AG08395 (cell line): Measurements from ENCODE around the gene PLEKHA8.
A peak's percentile ranks its signal among the peaks of the same experiment; 100 is the strongest.
"Not testable (repeated sequence)": the region's sequence is repeated elsewhere in the genome, so short reads cannot be mapped to it uniquely, and the experiment has no call there.

ENCODE experiments used
- DNase-seq: peaks from one replicate; pipeline ENCODE4 v3.0.0; 2012; ENCODE audit warnings: mixed read lengths, low spot score

The PLEKHA8 gene

GRCh38 chr7:30065746-30066145 is 37.5 kb downstream of the PLEKHA8 start:
- no peak for DNase-seq

GRCh38 chr7:30066687-30067086 is 38.5 kb downstream of the PLEKHA8 start:
- no peak for DNase-seq

DNA sequence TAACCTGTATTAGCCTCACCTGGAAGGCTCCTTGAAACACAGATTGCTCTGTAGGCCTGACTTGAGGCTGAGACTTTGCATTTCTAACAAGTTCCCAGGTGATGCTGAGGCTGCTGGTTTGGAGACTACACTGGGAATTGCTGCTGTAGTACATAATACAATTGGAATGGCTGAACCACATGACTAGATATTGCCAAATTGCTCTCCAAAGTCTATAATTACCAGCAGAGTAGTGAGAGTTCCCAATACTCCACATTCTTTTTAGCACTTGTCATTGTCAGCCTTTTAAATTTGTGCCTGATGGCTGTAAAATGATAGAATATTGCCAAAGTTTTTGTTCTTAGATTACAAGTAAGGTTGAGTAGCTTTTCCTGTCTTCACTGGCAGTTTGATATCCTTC is 39.9 kb downstream of the PLEKHA8 start:
- DNase-seq: peak; percentile 82

DNA sequence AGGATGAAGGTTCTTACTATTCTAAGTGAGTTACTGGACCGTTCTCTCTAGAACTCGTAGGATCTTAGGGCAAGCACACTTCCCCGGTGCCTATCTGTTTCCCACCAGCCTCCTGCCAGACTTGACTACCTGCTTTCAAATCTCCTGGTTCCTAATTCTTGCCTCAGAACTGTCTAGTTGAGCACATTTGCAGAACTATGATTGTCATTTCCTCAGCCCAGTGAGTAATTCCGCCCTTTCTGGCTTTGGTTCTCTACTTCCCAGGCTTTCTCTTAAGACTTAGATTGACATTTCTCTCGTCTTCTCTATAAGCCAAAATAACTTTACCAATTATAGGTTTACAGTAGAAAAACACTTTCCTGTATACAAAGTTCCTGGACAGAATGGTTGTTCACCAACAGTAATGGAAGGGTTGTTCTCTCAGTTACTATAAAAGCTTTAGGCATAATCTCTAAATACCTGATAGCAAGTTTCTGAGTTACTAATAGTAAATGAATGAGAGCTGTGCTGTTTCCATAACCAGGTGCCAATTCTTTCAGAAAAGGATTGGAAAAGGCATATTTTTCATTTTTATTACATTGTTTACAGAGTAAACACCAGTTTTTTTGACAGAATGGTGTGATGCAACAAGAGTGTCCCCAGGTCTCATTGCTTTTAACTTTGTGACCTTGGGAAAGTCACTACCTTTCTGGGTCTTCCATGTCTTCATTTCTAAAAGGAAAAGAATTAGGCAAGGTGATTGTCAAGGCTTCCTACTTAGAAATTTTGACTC is 41.1 kb downstream of the PLEKHA8 start:
- no peak for DNase-seq

GRCh38 chr7:30070052-30070451 is 41.8 kb downstream of the PLEKHA8 start:
- no peak for DNase-seq

GRCh38 chr7:30072735-30073134 is 44.5 kb downstream of the PLEKHA8 start:
- DNase-seq: no peak

- DNase-seq: peak; percentile 21
Observed at GRCh38 chr7:30074422-30075030, 46.3 kb downstream of the PLEKHA8 start.

DNA sequence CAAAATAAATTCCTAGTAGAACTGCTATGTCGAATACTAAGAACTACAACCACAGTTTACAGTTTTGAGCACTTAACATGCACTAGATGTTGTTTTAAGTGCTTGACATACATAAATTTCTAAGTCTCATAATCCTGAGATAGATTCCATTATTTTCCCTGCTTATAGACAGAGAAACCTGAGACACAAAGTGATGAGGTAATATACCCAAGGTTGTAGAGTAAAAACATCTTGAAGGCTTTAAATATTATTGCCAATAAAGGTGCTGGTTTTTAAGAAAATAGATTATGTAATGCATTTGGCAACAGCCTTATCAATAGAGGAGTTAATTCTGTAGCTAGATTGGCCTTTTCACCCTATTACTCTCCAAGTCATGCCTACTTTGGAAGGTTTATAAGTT is 48.2 kb downstream of the PLEKHA8 start:
- DNase-seq: no peak

DNA sequence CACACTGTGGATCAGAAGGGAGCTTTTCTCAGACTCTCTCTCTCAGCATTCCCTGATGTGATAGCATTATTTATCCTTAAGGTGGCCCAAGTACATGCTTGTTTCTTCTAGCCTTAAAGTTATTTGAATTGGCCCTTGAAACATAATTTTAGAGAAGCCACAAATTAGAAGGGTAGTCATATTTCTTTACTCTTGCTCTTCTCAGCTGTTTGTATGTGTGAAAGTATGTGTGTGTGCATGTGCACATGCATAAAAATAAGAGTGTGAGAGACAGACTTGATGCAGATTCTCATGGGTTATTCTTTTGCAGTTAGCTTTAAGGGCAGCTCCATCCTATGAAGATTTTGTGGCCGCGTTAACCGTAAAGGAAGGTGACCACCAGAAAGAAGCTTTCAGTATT is 50.1 kb downstream of the PLEKHA8 start:
- DNase-seq: no peak

GRCh38 chr7:30079880-30080279 is 51.7 kb downstream of the PLEKHA8 start:
- no peak for DNase-seq

DNA sequence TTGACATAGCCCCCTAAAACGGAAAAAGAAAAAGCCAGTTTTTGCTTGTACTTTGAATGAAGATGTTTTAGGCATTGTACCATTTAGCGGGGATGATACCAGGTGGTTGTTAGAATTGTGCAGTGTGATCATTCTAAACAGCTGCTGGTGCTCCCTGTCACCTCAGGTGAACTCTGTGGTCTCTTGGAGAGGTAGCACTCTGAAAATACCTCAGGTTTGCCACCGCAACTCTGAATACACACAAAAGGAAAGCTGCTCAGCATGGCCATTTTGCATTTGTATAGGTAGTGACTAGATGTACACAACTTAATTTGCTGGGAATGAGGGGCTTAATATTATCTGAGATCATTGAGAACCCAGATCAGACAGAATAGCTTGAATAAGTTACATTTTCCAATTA is 52.6 kb downstream of the PLEKHA8 start:
- no peak for DNase-seq

DNA sequence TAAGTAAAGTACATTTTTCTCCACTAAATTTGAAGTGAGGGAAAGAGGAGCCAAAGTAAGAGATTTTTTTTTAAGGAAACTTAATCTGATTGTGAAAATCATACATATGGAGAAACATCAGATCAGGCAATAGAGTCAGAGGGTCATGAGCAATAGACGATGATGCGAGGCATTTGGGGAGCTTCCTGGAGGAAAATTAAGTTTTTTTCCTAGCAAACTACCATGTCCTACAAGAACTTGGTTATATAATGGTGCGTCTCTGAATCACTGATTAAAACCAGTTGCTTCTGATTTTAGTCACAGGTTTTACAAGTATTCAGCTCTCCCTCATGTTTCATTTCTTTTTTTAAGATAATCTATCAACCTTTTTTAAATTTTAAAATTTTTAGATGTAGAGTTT is 54.5 kb downstream of the PLEKHA8 start:
- no peak for DNase-seq

DNA sequence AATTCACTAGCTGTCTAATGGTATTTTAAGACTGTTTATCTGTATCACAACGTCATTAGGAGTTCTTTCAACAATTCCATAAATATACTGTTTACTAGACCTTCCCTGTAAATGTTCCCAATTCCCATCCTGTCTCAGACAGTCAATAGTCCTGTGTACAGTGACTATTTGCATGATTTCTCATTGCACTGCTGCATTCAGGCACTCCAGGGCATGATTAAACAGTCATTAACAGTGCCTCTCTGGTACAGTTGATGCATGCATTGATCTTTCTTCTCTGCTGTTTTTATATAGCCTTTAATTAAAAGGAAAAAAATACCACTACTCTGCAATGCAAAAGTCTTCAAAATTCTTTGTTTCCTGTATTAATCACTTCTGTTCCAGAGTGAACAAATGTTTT is 55.1 kb downstream of the PLEKHA8 start:
- DNase-seq: no peak

DNA sequence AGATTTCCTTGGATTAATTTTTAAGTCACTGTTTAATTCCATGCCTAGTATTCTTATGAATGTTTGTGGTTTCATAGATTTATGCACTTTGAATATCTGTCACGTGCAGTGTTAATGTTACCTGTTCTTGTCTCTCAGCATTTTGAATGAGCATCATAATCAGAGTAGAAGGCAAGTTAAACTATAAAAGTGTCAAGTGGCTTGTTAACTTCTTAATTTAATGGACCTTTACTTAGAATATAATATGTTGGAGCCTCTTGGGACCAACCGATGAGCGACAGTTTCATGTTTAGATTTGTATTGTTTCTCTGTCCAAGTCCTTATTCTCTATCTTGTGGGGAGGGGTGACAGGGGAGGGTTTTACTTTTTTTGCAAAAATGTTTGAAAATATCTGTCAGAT is 56.0 kb downstream of the PLEKHA8 start:
- no peak for DNase-seq

- no peak for DNase-seq
Observed at GRCh38 chr7:30086529-30086928, 58.3 kb downstream of the PLEKHA8 start.

- DNase-seq: no peak
Observed at GRCh38 chr7:30087371-30087770, 59.2 kb downstream of the PLEKHA8 start.

- no peak for DNase-seq
Observed at GRCh38 chr7:30088362-30088761, 60.1 kb downstream of the PLEKHA8 start.

- no peak for DNase-seq
Observed at GRCh38 chr7:30090111-30090510, 61.9 kb downstream of the PLEKHA8 start.

- DNase-seq: peak; percentile 85
Observed at GRCh38 chr7:30091491-30091912, 63.3 kb downstream of the PLEKHA8 start.

DNA sequence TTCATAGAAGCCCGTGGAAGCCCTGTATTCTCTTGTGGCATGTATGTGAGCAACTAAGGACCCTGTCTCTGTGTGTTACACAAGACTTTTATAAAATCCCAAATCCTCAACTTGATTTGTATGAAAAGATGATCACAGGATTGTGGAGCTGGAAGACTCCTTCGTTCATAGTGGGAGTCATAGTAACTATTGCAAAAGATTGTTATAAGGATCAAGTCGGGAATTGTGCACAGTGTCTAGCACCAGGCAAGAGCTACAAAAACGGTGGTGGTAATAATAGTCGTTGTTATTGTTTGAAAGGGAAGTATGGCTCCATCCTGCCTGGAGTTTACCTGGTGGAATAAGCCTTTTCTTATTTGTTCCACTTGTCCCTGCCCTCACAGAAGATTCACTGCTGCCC is 63.8 kb downstream of the PLEKHA8 start:
- no peak for DNase-seq

- DNase-seq: no peak
Observed at GRCh38 chr7:30093420-30093952, 65.3 kb downstream of the PLEKHA8 start.

GRCh38 chr7:30098599-30098998 is 70.4 kb downstream of the PLEKHA8 start:
- not testable (repeated sequence) for DNase-seq

DNA sequence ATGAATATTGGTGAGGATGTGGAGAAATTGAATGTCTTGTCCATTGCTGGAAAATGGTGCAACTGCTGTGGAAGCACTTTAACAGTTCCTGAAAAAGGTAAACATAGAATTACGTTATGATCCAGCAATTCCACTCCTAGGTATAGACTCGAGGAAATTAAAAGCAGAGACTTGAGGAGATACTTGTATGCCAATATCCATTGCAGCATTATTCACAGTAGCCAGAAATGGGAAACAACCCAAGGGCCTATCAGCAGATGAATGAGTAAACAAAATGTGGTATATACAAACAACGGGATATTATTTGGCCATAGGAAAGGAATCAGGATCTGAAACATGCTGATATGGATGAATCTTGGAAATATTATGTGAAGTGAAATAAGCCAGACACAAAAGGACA is 74.1 kb downstream of the PLEKHA8 start:
- DNase-seq: no peak

GRCh38 chr7:30104157-30104556 is 75.9 kb downstream of the PLEKHA8 start:
- DNase-seq: no peak
